ENCODE results near the gene LCTL.

Gene LCTL

GRCh38 chr15:66498501-66499386, 67.1 kb downstream of the LCTL start:
- no peak overlapping the region for H3K4me3 ChIP-seq (ENCODE audit: low read depth, low read length)
- DNase-seq (ENCODE audit: low read depth), result no peak
- in situ Hi-C loops (cut with HindIII; ENCODE audit: low sequenced_read_pairs), result no loop called here
- TF ChIP-seq CTCF (IDR thresholded peaks at IDR 0.05; ENCODE audit: low read depth, low read length, missing control alignments), result peak; percentile 14

All from astrocyte of the cerebellum (primary cell).